PC-3 (cell line): ENCODE results near the gene NAA38. TPM values are rescaled to one million over a fixed set of nuclear protein-coding genes. Genes with fewer than 3 reads are reported as not detected.

Source experiments
- ATAC-seq: fragments of 200-7000 bp; cut with Tn5 transposase; 2 replicates; pipeline ENCODE4 v1.9.1; 2020; ENCODE audit warnings: mild to moderate bottlenecking, moderate library complexity
- BruUV-seq: library from RNA; stranded (reverse); fragments of 400-500 nt; replicated peaks from 2 replicates; lab custom pipeline; 2021; lab: Mats Ljungman, UMichigan
- CTCF ChIA-PET: fragments of 300-600 bp; sonication (Branson Sonifier 250); formaldehyde crosslinking; loops from one replicate; lab custom pipeline; 2022; ENCODE audit warnings: antibody characterized with exemption; lab: Charles Lee
- POLR2A ChIA-PET: fragments of 300-600 bp; sonication (Branson Sonifier 250); formaldehyde crosslinking; loops from one replicate; lab custom pipeline; 2022; ENCODE audit warnings: antibody characterized with exemption; ENCODE audit not compliant: unreplicated experiment; lab: Charles Lee
- DNase-seq: peaks from one replicate; pipeline ENCODE4 v3.0.0-alpha.2; 2015
- H2AFZ ChIP-seq: fragments of 300-600 bp; sonication (generic); 2 replicates; pipeline ENCODE4 v1.6.0; 2016; ENCODE audit warnings: antibody characterized with exemption, low read length
- H3F3A ChIP-seq: fragments of 300-600 bp; sonication (generic); one replicate; pipeline ENCODE4 v1.6.0; 2017; ENCODE audit warnings: antibody characterized with exemption, low read length, control low read depth, mild to moderate bottlenecking; ENCODE audit not compliant: unreplicated experiment
- H3K27ac ChIP-seq: fragments of 300-600 bp; sonication (generic); 2 replicates; pipeline ENCODE4 v1.5.1; 2016; ENCODE audit warnings: mild to moderate bottlenecking, low read length
- H3K27me3 ChIP-seq: fragments of 300-600 bp; sonication (generic); 2 replicates; pipeline ENCODE4 v1.6.1; 2016; ENCODE audit warnings: low read length, mixed read lengths
- H3K36me3 ChIP-seq: fragments of 300-600 bp; sonication (generic); 2 replicates; pipeline ENCODE4 v1.6.1; 2016; ENCODE audit warnings: low read depth, mixed run types, low read length, mixed read lengths
- H3K4me1 ChIP-seq: fragments of 300-600 bp; sonication (generic); 2 replicates; pipeline ENCODE4 v1.5.1; 2016; ENCODE audit warnings: low read length; ENCODE audit not compliant: insufficient read depth
- H3K4me2 ChIP-seq: fragments of 300-600 bp; sonication (generic); 2 replicates; pipeline ENCODE4 v1.6.0; 2016; ENCODE audit warnings: low read length
- H3K4me3 ChIP-seq: fragments of 300-600 bp; sonication (generic); 2 replicates; pipeline ENCODE4 v1.5.1; 2016; ENCODE audit warnings: mild to moderate bottlenecking, low read length, mixed read lengths
- H3K79me2 ChIP-seq: fragments of 300-600 bp; sonication (generic); 2 replicates; pipeline ENCODE4 v1.6.1; 2017; ENCODE audit warnings: low read length, mixed read lengths
- H3K9ac ChIP-seq: fragments of 300-600 bp; sonication (generic); 2 replicates; pipeline ENCODE4 v1.6.0; 2016; ENCODE audit warnings: mild to moderate bottlenecking, low read length
- H3K9me2 ChIP-seq: fragments of 300-600 bp; sonication (generic); replicated peaks from 2 replicates; pipeline ENCODE4 v1.6.1; 2016; ENCODE audit warnings: mixed run types, low read length, mixed read lengths
- H3K9me3 ChIP-seq: fragments of 300-600 bp; sonication (generic); 2 replicates; pipeline ENCODE4 v1.6.1; 2016; ENCODE audit warnings: low read length, mixed read lengths
- H4K20me1 ChIP-seq: fragments of 300-600 bp; sonication (generic); 2 replicates; pipeline ENCODE4 v1.6.1; 2016; ENCODE audit warnings: low read length, mixed read lengths
- CTCF ChIP-seq: fragments of 300-600 bp; sonication (generic); conservative IDR thresholded peaks from 2 replicates; pipeline ENCODE4 v1.5.1; 2017; ENCODE audit warnings: antibody characterized with exemption, low read depth, mild to moderate bottlenecking, low read length
- EZH2 ChIP-seq: fragments of 300-600 bp; sonication (generic); IDR thresholded peaks from one replicate; pipeline ENCODE4 v1.6.1; 2017; ENCODE audit warnings: antibody characterized with exemption, mild to moderate bottlenecking, low read length; ENCODE audit not compliant: unreplicated experiment
- EZH2phosphoT487 ChIP-seq: fragments of 300-600 bp; sonication (generic); IDR thresholded peaks from 2 replicates; pipeline ENCODE4 v1.6.1; 2018; ENCODE audit warnings: mild to moderate bottlenecking, antibody characterized with exemption, low read length, borderline replicate concordance
- intact Hi-C: fragments of 100-400 bp; cut with micrococcal nuclease; formaldehyde crosslinking; loops from 2 replicates; pipeline ENCODE4 v1.9.0; 2023
- total RNA-seq: library from RNA; depleted of rRNA; stranded (reverse); fragments of >200 nt; gene quantifications from 2 replicates; pipeline ENCODE4 v1.2.3, GENCODE V29; 2014; rRNA removed

The NAA38 gene
- total RNA-seq, 1 experiment from 2014 or later: 403 TPM

DNA sequence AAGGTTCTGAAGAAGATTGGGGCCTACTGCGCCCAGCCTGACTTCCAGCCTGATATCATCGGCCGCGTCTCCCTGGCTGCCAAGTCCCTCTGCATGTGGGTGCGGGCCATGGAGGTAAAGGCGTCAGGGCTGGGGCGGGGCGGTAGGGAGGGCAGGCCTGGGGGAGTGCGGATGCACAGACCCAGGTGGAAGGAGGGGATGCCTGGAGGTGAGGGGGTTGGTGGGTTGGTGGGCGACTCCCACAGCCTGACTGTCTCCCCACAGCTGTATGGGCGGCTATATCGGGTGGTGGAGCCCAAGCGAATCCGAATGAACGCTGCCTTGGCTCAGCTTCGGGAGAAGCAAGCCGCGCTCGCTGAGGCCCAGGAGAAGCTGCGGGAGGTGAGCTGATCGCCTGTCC, 50.2 kb downstream of the NAA38 start:
- no peak overlapping the region for H2AFZ ChIP-seq
- no peak overlapping the region for H3K4me3 ChIP-seq
- H3K9me2 ChIP-seq: no peaks in the 10 kb centered on the region
- intact Hi-C loops: no loop called here
- ChIA-PET CTCF (no interaction called here), POLR2A (no interaction called here)
- no TSS peak for BruUV-seq
- H3K4me1 ChIP-seq: peaks cover 30% of the 10 kb centered on the region
- no peaks in the 10 kb centered on the region for H3F3A ChIP-seq
- H3K79me2 ChIP-seq: no peaks in the 10 kb centered on the region
- no peak for TF ChIP-seq EZH2phosphoT487
- no peak for TF ChIP-seq CTCF
- TF ChIP-seq EZH2: no peak
- no peak overlapping the region for H3K27ac ChIP-seq
- no peaks in the 10 kb centered on the region for H4K20me1 ChIP-seq
- no peaks in the 10 kb centered on the region for H3K9me3 ChIP-seq
- no peaks in the 10 kb centered on the region for H3K27me3 ChIP-seq
- ATAC-seq (no peak), DNase-seq (no peak)
- H3K36me3 ChIP-seq: no peaks in the 10 kb centered on the region
- no peak overlapping the region for H3K9ac ChIP-seq
- no peak overlapping the region for H3K4me2 ChIP-seq

Other genes with a start within 250 kb of the NAA38 start
- 51.4 and 67.2 TPM in 2 replicates for gene FXR2, start 242.7 kb downstream of the NAA38 start, total RNA-seq
- gene SAT2, start 229.7 kb downstream of the NAA38 start, total RNA-seq: 27.6 and 33.1 TPM in 2 replicates
- not detected in 2 replicates for gene SHBG, start 227.4 kb downstream of the NAA38 start, total RNA-seq
- not detected in 2 replicates for gene ATP1B2, start 206.6 kb downstream of the NAA38 start, total RNA-seq
- gene TP53, start 170.1 kb downstream of the NAA38 start, total RNA-seq: 2.0 and 3.4 TPM in 2 replicates
- 18.0 and 22.6 TPM in 2 replicates for gene WRAP53, start 169.1 kb downstream of the NAA38 start, total RNA-seq
- 4.9 and 7.7 TPM in 2 replicates for gene EFNB3, start 152.4 kb downstream of the NAA38 start, total RNA-seq
- gene DNAH2, start 139.8 kb downstream of the NAA38 start, total RNA-seq: 0.62 and 0.92 TPM in 2 replicates
- gene KDM6B, start 23.3 kb downstream of the NAA38 start, total RNA-seq: 3.2 and 158 TPM in 2 replicates
- gene TMEM88, start 2.5 kb downstream of the NAA38 start, total RNA-seq: 1.5 TPM in 1 of 2 replicates, not detected in the other
- gene CYB5D1, start 444 bp upstream of the NAA38 start, total RNA-seq: 16.7 and 23.1 TPM in 2 replicates
- gene CHD3, start 31.2 kb upstream of the NAA38 start, total RNA-seq: 102 and 151 TPM in 2 replicates
- 0.11 and 0.52 TPM in 2 replicates for gene RNF227, start 58.7 kb upstream of the NAA38 start, total RNA-seq
- gene KCNAB3, start 72.3 kb upstream of the NAA38 start, total RNA-seq: 0.26 and 0.75 TPM in 2 replicates
- gene TRAPPC1, start 74.4 kb upstream of the NAA38 start, total RNA-seq: 26.4 and 30.5 TPM in 2 replicates
- gene CNTROB, start 74.6 kb upstream of the NAA38 start, total RNA-seq: 27.5 and 40.5 TPM in 2 replicates
- 0.12 TPM in 1 of 2 replicates, not detected in the other for gene GUCY2D, start 145.1 kb upstream of the NAA38 start, total RNA-seq
- not detected in 2 replicates for gene ALOX15B, start 181.5 kb upstream of the NAA38 start, total RNA-seq
- 0.55 and 1.2 TPM in 2 replicates for gene ALOX12B, start 230.2 kb upstream of the NAA38 start, total RNA-seq